CD4-positive, alpha-beta T cell (primary cell): Measurements from ENCODE around the gene ACTA1. TPM values are rescaled to one million over a fixed set of nuclear protein-coding genes. Genes with fewer than 3 reads are reported as not detected.

Source experiments
- ATAC-seq: fragments of 200-7000 bp; cut with Tn5 transposase; one replicate; pipeline ENCODE4 v1.10.0; 2022; ENCODE audit warnings: mild to moderate bottlenecking; ENCODE audit not compliant: poor library complexity
- CTCF ChIA-PET: fragments of 350-600 bp; sonication (Branson Sonifier 250); formaldehyde crosslinking; loops from one replicate; lab custom pipeline; 2021; ENCODE audit warnings: antibody characterized with exemption, inconsistent platforms; lab: Charles Lee
- POLR2A ChIA-PET: fragments of 350-600 bp; sonication (Branson Sonifier 250); formaldehyde crosslinking; loops from one replicate; lab custom pipeline; 2021; ENCODE audit warnings: antibody characterized with exemption, inconsistent platforms; lab: Charles Lee
- DNase-seq, 14 experiments: peaks; one replicate each; pipeline ENCODE4 v3.0.0-alpha.2; 2013 to 2020; ENCODE audit warnings: mixed read lengths in 2 of 14
- H3K27ac ChIP-seq, 2 donors: one replicate each; pipeline versions ENCODE4 v1.5.1 to v1.7.0; 2013; ENCODE audit warnings: low read length in 2 of 2, low read depth in 1 of 2, mild to moderate bottlenecking in 1 of 2
- H3K27me3 ChIP-seq, 2 experiments: 1 replicate in 1 of 2; 2 replicates in 1 of 2; pipeline versions ENCODE4 v1.6.1 to v1.7.0; 2013; ENCODE audit warnings: low read length in 2 of 2, control low read depth in 1 of 2, mild to moderate bottlenecking in 1 of 2, moderate library complexity in 1 of 2; ENCODE audit not compliant: insufficient read depth in 2 of 2, control insufficient read depth in 1 of 2
- H3K36me3 ChIP-seq: one replicate; pipeline ENCODE4 v1.6.1; 2013; ENCODE audit warnings: low read length, control low read depth; ENCODE audit not compliant: insufficient read depth
- H3K4me1 ChIP-seq: one replicate; pipeline ENCODE4 v1.6.1; 2013; ENCODE audit warnings: low read length, control low read depth; ENCODE audit not compliant: insufficient read depth
- H3K4me3 ChIP-seq: one replicate; pipeline ENCODE4 v1.5.1; 2013; ENCODE audit warnings: mild to moderate bottlenecking, low read length, moderate library complexity
- H3K9me3 ChIP-seq, 2 experiments: 1 replicate in 1 of 2; 2 replicates in 1 of 2; pipeline versions ENCODE4 v1.6.1 to v1.7.0; 2013; ENCODE audit warnings: low read length in 2 of 2, mild to moderate bottlenecking in 2 of 2, control low read depth in 1 of 2, moderate library complexity in 1 of 2; ENCODE audit not compliant: control insufficient read depth in 1 of 2, insufficient read depth in 1 of 2
- H3K27ac Mint-ChIP-seq: one replicate; pipeline ENCODE4 v1.8.0; 2020; ENCODE audit warnings: mixed read lengths
- H3K27me3 Mint-ChIP-seq: one replicate; pipeline ENCODE4 v1.8.0; 2021; ENCODE audit warnings: mixed read lengths
- H3K36me3 Mint-ChIP-seq: one replicate; pipeline ENCODE4 v1.8.0; 2021; ENCODE audit warnings: low read depth, mixed read lengths
- H3K4me1 Mint-ChIP-seq: one replicate; pipeline ENCODE4 v1.8.0; 2021; ENCODE audit warnings: low read depth, mixed read lengths
- H3K4me3 Mint-ChIP-seq: one replicate; pipeline ENCODE4 v1.8.0; 2020; ENCODE audit warnings: mild to moderate bottlenecking, mixed read lengths
- H3K9me3 Mint-ChIP-seq: one replicate; pipeline ENCODE4 v1.8.0; 2020; ENCODE audit warnings: mixed read lengths
- intact Hi-C, 2 experiments: fragments of 100-400 bp; cut with DNase I in 1 of 2; cut with micrococcal nuclease in 1 of 2; formaldehyde crosslinking; loops; one replicate each; pipeline versions ENCODE4 v1.15.1 to v1.9.0; 2023 to 2025; cut with DNase I, micrococcal nuclease
- total RNA-seq, 174 experiments: library from RNA in 2 of 174; stranded (reverse) in 2 of 174; gene quantifications; one replicate each; pipeline ENCODE4 v1.2.3 and lab custom pipeline; 2021 to 2026
- TF ChIP-seq, protein P1 (sequence below): fragments of 200-600 bp; IDR thresholded peaks from one replicate; pipeline ENCODE4 v1.8.0; 2022; ENCODE audit warnings: antibody characterized with exemption, mild to moderate bottlenecking

The ACTA1 gene
- total RNA-seq, 2 experiments from 2014 or later, result not detected

DNA sequence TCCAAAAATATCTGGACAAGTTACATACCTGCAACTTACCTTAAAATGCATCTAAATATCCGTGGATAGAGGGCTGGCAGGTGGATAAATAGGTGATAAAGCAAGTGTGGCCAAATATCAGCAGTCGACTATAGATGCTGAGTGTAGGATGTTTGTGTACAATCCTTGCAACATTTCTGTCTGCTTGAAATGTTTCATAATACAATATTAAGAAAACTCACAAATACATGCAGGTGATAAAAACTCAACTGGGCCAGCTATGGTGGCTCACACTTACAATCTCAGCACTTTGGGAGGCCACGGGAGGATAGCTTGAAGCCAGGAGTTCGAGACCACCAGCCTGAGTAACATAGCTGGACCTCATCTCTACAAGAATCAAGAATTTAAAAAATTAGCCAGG is 41.0 kb downstream of the ACTA1 start:
- Histone ChIP-seq H3K27ac (no peak overlapping the region), H3K4me3 (no peak overlapping the region), H3K36me3 (no peaks in the 10 kb centered on the region), H3K4me1 (no peaks in the 10 kb centered on the region), H3K9me3 (peaks cover 0 to 4% of the 10 kb centered on the region in 2 experiments), H3K27me3 (peaks cover 4 to 8% of the 10 kb centered on the region in 2 experiments)
- CTCF ChIA-PET, result no interaction called here
- Mint-ChIP-seq H3K36me3 (no peaks in the 10 kb centered on the region), H3K27ac (no peak overlapping the region), H3K4me3 (no peak overlapping the region), H3K9me3 (no peaks in the 10 kb centered on the region), H3K27me3 (peaks cover 45% of the 10 kb centered on the region), H3K4me1 (no peaks in the 10 kb centered on the region)
- TF ChIP-seq, protein P1, sequence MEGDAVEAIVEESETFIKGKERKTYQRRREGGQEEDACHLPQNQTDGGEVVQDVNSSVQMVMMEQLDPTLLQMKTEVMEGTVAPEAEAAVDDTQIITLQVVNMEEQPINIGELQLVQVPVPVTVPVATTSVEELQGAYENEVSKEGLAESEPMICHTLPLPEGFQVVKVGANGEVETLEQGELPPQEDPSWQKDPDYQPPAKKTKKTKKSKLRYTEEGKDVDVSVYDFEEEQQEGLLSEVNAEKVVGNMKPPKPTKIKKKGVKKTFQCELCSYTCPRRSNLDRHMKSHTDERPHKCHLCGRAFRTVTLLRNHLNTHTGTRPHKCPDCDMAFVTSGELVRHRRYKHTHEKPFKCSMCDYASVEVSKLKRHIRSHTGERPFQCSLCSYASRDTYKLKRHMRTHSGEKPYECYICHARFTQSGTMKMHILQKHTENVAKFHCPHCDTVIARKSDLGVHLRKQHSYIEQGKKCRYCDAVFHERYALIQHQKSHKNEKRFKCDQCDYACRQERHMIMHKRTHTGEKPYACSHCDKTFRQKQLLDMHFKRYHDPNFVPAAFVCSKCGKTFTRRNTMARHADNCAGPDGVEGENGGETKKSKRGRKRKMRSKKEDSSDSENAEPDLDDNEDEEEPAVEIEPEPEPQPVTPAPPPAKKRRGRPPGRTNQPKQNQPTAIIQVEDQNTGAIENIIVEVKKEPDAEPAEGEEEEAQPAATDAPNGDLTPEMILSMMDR, result no peak
- intact Hi-C loops, result no loop called here
- ATAC-seq, result no peak
- POLR2A ChIA-PET, result no interaction called here
- no peak for DNase-seq

GRCh38 chr1:229390130-229390529 is 43.8 kb downstream of the ACTA1 start:
- intact Hi-C loops, result no loop called here
- no peak overlapping the region for H3K27ac Mint-ChIP-seq

DNA sequence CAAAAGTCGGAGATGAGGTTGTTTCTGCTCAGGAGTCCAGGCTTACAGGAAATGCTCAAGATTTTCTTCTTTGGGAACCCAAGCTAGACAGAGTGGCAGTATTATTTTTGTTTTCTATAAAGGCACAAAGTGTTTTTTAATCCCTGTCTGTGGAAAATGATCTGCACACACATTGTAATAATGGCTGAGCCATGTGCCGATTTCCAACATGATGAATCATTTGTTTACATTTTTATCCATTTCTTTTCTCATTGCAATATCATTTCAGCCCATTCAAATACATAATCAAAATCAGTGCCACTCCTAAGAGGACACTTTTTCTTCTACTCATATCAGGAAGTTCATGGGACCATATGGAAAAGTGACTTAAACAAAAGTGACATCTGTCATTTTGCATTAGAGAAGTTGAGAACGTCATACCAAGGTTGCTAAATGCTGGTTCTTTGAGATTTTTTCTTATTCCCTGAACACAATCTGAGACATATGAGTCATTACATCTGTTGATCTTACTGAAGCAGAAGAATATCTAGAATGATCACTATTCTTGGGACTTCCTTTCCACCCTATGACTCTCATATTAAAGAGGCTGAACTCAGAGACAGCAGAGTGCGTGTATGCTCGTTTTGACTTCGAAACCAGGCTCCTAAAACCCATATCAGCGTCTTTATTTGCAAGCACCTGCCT is 44.9 kb downstream of the ACTA1 start:
- H3K4me3 ChIP-seq, result no peak overlapping the region
- no peak for DNase-seq
- TF ChIP-seq, protein P1, result no peak
- no peaks in the 10 kb centered on the region for H3K9me3 Mint-ChIP-seq
- no peaks in the 10 kb centered on the region for H3K4me1 ChIP-seq
- H3K27ac Mint-ChIP-seq, result no peak overlapping the region
- POLR2A ChIA-PET, result no interaction called here
- no peaks in the 10 kb centered on the region for H3K36me3 ChIP-seq
- no peak for ATAC-seq
- intact Hi-C loops, result no loop called here
- H3K9me3 ChIP-seq, result peaks cover 0 to 4% of the 10 kb centered on the region in 2 experiments
- no peaks in the 10 kb centered on the region for H3K4me1 Mint-ChIP-seq
- no peak overlapping the region for H3K27ac ChIP-seq
- peaks cover 2 to 8% of the 10 kb centered on the region in 2 experiments for H3K27me3 ChIP-seq
- H3K36me3 Mint-ChIP-seq, result no peaks in the 10 kb centered on the region
- peaks cover 30% of the 10 kb centered on the region for H3K27me3 Mint-ChIP-seq
- H3K4me3 Mint-ChIP-seq, result no peak overlapping the region
- CTCF ChIA-PET, result no interaction called here

More at GRCh38 chr1:229390130-229390529, 43.8 kb downstream of the ACTA1 start:
- TF ChIP-seq, protein P1, result no peak
- H3K9me3 Mint-ChIP-seq, result no peaks in the 10 kb centered on the region
- no peak overlapping the region for H3K4me3 Mint-ChIP-seq
- no peak overlapping the region for H3K27ac ChIP-seq
- no peak for ATAC-seq
- no peaks in the 10 kb centered on the region for H3K36me3 Mint-ChIP-seq
- no peaks in the 10 kb centered on the region for H3K4me1 Mint-ChIP-seq
- no peak overlapping the region for H3K4me3 ChIP-seq
- POLR2A ChIA-PET, result no interaction called here
- peaks cover 0 to 4% of the 10 kb centered on the region in 2 experiments for H3K9me3 ChIP-seq
- H3K36me3 ChIP-seq, result no peaks in the 10 kb centered on the region
- CTCF ChIA-PET, result no interaction called here
- peaks cover 34% of the 10 kb centered on the region for H3K27me3 Mint-ChIP-seq
- H3K4me1 ChIP-seq, result no peaks in the 10 kb centered on the region
- peaks cover 4 to 8% of the 10 kb centered on the region in 2 experiments for H3K27me3 ChIP-seq
- no peak for DNase-seq
